ENCODE results near the gene NCAN.

DNA sequence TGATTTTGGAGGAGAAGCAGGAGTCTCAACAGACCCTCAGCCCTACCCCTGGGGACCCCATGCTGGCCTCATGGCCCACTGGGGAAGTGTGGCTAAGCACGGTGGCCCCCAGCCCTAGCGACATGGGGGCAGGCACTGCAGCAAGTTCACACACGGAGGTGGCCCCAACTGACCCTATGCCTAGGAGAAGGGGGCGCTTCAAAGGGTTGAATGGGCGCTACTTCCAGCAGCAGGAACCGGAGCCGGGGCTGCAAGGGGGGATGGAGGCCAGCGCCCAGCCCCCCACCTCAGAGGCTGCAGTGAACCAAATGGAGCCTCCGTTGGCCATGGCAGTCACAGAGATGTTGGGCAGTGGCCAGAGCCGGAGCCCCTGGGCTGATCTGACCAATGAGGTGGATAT is 14.9 kb downstream of the NCAN start:
- TF ChIP-seq POLR2A (IDR thresholded peaks at IDR 0.05; ENCODE audit: extremely low read depth, insufficient read length) (no peak), CTCF (IDR thresholded peaks at IDR 0.05; ENCODE audit: low read depth, low read length) (no peak)

All from NB4 (cell line).